K562 (cell line): ENCODE results near the gene PRDM10.

Experiments
- BHLHE40 ChIP-seq: IDR thresholded peaks from 2 replicates; pipeline ENCODE4 v1.6.1; 2011; ENCODE audit warnings: low read length, improper control_type of control experiment
- CTCF ChIP-seq, 3 experiments: IDR thresholded peaks in 2 of 3; conservative IDR thresholded peaks in 1 of 3; 2 replicates each; pipeline ENCODE4 v1.5.1; 2011 to 2012; ENCODE audit warnings: low read length in 3 of 3, mild to moderate bottlenecking in 3 of 3, control low read depth in 2 of 3, improper control_type of control experiment in 1 of 3, inconsistent platforms in 1 of 3, low read depth in 1 of 3, mixed read lengths in 1 of 3, moderate library complexity in 1 of 3; ENCODE audit not compliant: insufficient read depth in 2 of 3
- EP400 ChIP-seq: fragments of 450-650 bp; IDR thresholded peaks from 2 replicates; pipeline ENCODE4 v1.6.1; 2017; ENCODE audit warnings: antibody characterized with exemption, mild to moderate bottlenecking, moderate library complexity
- EZH2 ChIP-seq: IDR thresholded peaks from 2 replicates; pipeline ENCODE4 v1.6.1; 2012; ENCODE audit warnings: low read depth, mild to moderate bottlenecking, inconsistent platforms, low read length, borderline replicate concordance
- HMGXB4 ChIP-seq: sonication (generic); formaldehyde crosslinking; IDR thresholded peaks from 2 replicates; pipeline ENCODE4 v1.8.1; 2023; ENCODE audit warnings: mild to moderate bottlenecking, missing genetic modification reagents
- MAX ChIP-seq: sonication (generic); formaldehyde crosslinking; IDR thresholded peaks from 2 replicates; pipeline ENCODE4 v1.9.0; 2022; ENCODE audit warnings: mild to moderate bottlenecking, missing genetic modification reagents
- YY1 ChIP-seq, 3 experiments: IDR thresholded peaks; 2 replicates each; pipeline ENCODE4 v1.6.1; 2011; ENCODE audit warnings: low read length in 2 of 3, mild to moderate bottlenecking in 2 of 3, moderate library complexity in 2 of 3, borderline replicate concordance in 1 of 3, control low read depth in 1 of 3, low read depth in 1 of 3; ENCODE audit not compliant: insufficient read depth in 3 of 3, insufficient replicate concordance in 2 of 3, control insufficient read depth in 1 of 3, insufficient read length in 1 of 3; ENCODE audit errors: extremely low read depth in 1 of 3
- ZBED1 ChIP-seq: IDR thresholded peaks from 2 replicates; pipeline ENCODE4 v1.6.1; 2014
- ZBTB1 ChIP-seq: sonication (generic); formaldehyde crosslinking; IDR thresholded peaks from 2 replicates; pipeline ENCODE4 v1.8.1; 2023; ENCODE audit warnings: missing genetic modification reagents, low read depth, mild to moderate bottlenecking, borderline replicate concordance
- ZNF263 ChIP-seq: sonication (generic); formaldehyde crosslinking; IDR thresholded peaks from 2 replicates; pipeline ENCODE4 v1.8.0; 2022; ENCODE audit warnings: mild to moderate bottlenecking, missing genetic modification reagents, borderline replicate concordance
- TF ChIP-seq, protein P1 (sequence below): IDR thresholded peaks from 2 replicates; pipeline ENCODE4 v1.6.1; 2014; ENCODE audit warnings: antibody characterized with exemption
- TF ChIP-seq, protein P2 (sequence below): fragments of 250-450 bp; sonication (Bioruptor Pico); IDR thresholded peaks from 2 replicates; pipeline ENCODE4 v1.8.0; 2022; ENCODE audit warnings: moderate library complexity, mild to moderate bottlenecking, inconsistent platforms

- no peak for TF ChIP-seq BHLHE40
- no peak for TF ChIP-seq EZH2
- TF ChIP-seq HMGXB4 = no peak
- TF ChIP-seq CTCF (IDR thresholded peaks at IDR 0.05 in 2 of 3, conservative IDR thresholded peaks at IDR 0.05 in 1 of 3; ENCODE audit: insufficient read depth in 2 of 3, low read depth in 1 of 3, low read length in 3 of 3) = no peak
- no peak for TF ChIP-seq ZNF263 (CRISPR knock-in tag)
- TF ChIP-seq, protein P1, sequence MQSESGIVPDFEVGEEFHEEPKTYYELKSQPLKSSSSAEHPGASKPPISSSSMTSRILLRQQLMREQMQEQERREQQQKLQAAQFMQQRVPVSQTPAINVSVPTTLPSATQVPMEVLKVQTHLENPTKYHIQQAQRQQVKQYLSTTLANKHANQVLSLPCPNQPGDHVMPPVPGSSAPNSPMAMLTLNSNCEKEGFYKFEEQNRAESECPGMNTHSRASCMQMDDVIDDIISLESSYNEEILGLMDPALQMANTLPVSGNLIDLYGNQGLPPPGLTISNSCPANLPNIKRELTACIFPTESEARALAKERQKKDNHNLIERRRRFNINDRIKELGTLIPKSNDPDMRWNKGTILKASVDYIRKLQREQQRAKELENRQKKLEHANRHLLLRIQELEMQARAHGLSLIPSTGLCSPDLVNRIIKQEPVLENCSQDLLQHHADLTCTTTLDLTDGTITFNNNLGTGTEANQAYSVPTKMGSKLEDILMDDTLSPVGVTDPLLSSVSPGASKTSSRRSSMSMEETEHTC = no peak
- no peak for TF ChIP-seq ZBTB1
- no peak for TF ChIP-seq YY1 (IDR thresholded peaks at IDR 0.05; ENCODE audit: borderline replicate concordance in 1 of 3, control insufficient read depth in 1 of 3, extremely low read depth in 1 of 3, insufficient read depth in 3 of 3, insufficient read length in 1 of 3, insufficient replicate concordance in 2 of 3, low read depth in 1 of 3, low read length in 2 of 3)
- no peak for TF ChIP-seq MAX (CRISPR knock-in tag)
- no peak for TF ChIP-seq ZBED1
- no peak for TF ChIP-seq EP400
- TF ChIP-seq, protein P2, sequence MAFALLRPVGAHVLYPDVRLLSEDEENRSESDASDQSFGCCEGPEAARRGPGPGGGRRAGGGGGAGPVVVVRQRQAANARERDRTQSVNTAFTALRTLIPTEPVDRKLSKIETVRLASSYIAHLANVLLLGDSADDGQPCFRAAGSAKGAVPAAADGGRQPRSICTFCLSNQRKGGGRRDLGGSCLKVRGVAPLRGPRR = no peak
Measured at GRCh38 chr11:129917231-129917630, 85.4 kb downstream of the PRDM10 start.
